Central memory CD4-positive, alpha-beta T cell (primary cell): ENCODE results near the gene RAB12.
"Not testable (repeated sequence)": the region's sequence is repeated elsewhere in the genome, so short reads cannot be mapped to it uniquely, and the experiment has no call there.

Experiments used
- DNase-seq: peaks from one replicate; pipeline ENCODE4 v3.0.0; 2022
- total RNA-seq, 3 experiments: gene quantifications; one replicate each; lab custom pipeline; 2026; lab: John Stamatoyannopoulos, UW

The RAB12 gene
- 22.6 to 28.9 (median 27.6) reads per million in 3 experiments for total RNA-seq

- peak; percentile 83 for DNase-seq
Measured at GRCh38 chr18:8608795-8609658, at the start of gene RAB12. RAB12 (plus strand) TSS chr18:8609437; CDS start chr18:8609440, 3 bp downstream.

- DNase-seq: no peak
Measured at GRCh38 chr18:8559612-8560186, 49.5 kb upstream of the RAB12 start.

GRCh38 chr18:8561123-8561910, 47.9 kb upstream of the RAB12 start:
- DNase-seq: no peak

- DNase-seq: no peak
Measured at GRCh38 chr18:8562070-8562469, 47.2 kb upstream of the RAB12 start.

- DNase-seq: no peak
Measured at GRCh38 chr18:8562919-8563318, 46.3 kb upstream of the RAB12 start.

GRCh38 chr18:8571399-8571798, 37.8 kb upstream of the RAB12 start:
- DNase-seq: no peak

GRCh38 chr18:8573766-8574165, 35.5 kb upstream of the RAB12 start:
- DNase-seq: not testable (repeated sequence)

GRCh38 chr18:8584798-8585197, 24.4 kb upstream of the RAB12 start:
- no peak for DNase-seq

GRCh38 chr18:8586941-8587340, 22.3 kb upstream of the RAB12 start:
- no peak for DNase-seq

GRCh38 chr18:8595445-8595844, 13.8 kb upstream of the RAB12 start:
- no peak for DNase-seq

GRCh38 chr18:8601277-8602032, 7.8 kb upstream of the RAB12 start:
- DNase-seq: no peak

GRCh38 chr18:8602040-8602439, 7.2 kb upstream of the RAB12 start:
- no peak for DNase-seq

GRCh38 chr18:8602557-8602956, 6.7 kb upstream of the RAB12 start:
- no peak for DNase-seq

GRCh38 chr18:8603663-8604520, 5.3 kb upstream of the RAB12 start:
- DNase-seq: no peak

GRCh38 chr18:8605974-8606373, 3.3 kb upstream of the RAB12 start:
- no peak for DNase-seq

- no peak for DNase-seq
Measured at GRCh38 chr18:8607776-8608742, 1.2 kb upstream of the RAB12 start.

- peak; percentile 8 for DNase-seq
Measured at GRCh38 chr18:8609659-8610458, 622 bp downstream of the RAB12 start.

GRCh38 chr18:8610459-8610851, 1.2 kb downstream of the RAB12 start:
- DNase-seq: no peak

GRCh38 chr18:8611916-8612576, 2.8 kb downstream of the RAB12 start:
- DNase-seq: no peak
